Measurements from ENCODE around the gene PPM1H. TPM values are rescaled to one million over a fixed set of nuclear protein-coding genes. Genes with fewer than 3 reads are reported as not detected.
A peak's percentile ranks its signal among the peaks of the same experiment; 100 is the strongest.

Gene PPM1H
- total RNA-seq, 4 donors from 2014 or later, result 1.4 to 4.9 (median 2.4) TPM

GRCh38 chr12:62629971-62630739 lies 304.8 kb downstream of the PPM1H start:
- TF ChIP-seq CTCF (IDR thresholded peaks at IDR 0.05), result no peak
- ATAC-seq (ENCODE audit: low FRiP score) (no peak), DNase-seq (ENCODE audit: low spot score) (no peak)

- DNase-seq (ENCODE audit: low spot score), result no peak
- no peak for TF ChIP-seq CTCF (IDR thresholded peaks at IDR 0.05)
- no peak for ATAC-seq (ENCODE audit: low FRiP score)
Observed at GRCh38 chr12:62629413-62629812, 305.5 kb downstream of the PPM1H start.

DNA sequence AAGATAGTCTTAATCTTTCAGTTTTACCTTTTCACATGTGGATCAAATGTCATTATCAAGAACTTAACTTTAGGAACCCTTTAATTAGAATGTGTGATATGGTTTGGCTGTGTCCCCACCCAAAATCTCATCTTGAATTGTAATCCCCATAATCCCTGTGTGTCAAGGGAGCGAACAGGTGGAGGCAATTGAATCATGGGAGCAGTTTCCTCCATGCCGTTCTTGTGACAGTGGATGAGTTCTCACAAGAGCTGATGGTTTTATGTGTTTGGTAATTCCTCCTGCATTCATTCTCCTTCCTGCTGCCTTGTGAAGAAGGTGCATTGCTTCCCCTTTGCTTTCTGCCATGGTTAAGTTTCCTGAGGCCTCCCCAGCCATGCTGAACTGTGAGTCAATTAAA lies 307.8 kb downstream of the PPM1H start:
- no peak for DNase-seq (ENCODE audit: low spot score)

GRCh38 chr12:62625228-62625627 lies 309.7 kb downstream of the PPM1H start:
- no peak for TF ChIP-seq CTCF (IDR thresholded peaks at IDR 0.05)
- DNase-seq (ENCODE audit: low spot score), result no peak
- ATAC-seq (ENCODE audit: low FRiP score), result peak; percentile 67

More for the DNA sequence above, 307.8 kb downstream of the PPM1H start:
- no peak for ATAC-seq (ENCODE audit: low FRiP score)
- no peak for TF ChIP-seq CTCF (IDR thresholded peaks at IDR 0.05)

- ATAC-seq (ENCODE audit: low FRiP score) (no peak), DNase-seq (ENCODE audit: low spot score) (no peak)
- no peak for TF ChIP-seq CTCF (IDR thresholded peaks at IDR 0.05)
Observed at GRCh38 chr12:62622177-62622576, 312.8 kb downstream of the PPM1H start.

DNA sequence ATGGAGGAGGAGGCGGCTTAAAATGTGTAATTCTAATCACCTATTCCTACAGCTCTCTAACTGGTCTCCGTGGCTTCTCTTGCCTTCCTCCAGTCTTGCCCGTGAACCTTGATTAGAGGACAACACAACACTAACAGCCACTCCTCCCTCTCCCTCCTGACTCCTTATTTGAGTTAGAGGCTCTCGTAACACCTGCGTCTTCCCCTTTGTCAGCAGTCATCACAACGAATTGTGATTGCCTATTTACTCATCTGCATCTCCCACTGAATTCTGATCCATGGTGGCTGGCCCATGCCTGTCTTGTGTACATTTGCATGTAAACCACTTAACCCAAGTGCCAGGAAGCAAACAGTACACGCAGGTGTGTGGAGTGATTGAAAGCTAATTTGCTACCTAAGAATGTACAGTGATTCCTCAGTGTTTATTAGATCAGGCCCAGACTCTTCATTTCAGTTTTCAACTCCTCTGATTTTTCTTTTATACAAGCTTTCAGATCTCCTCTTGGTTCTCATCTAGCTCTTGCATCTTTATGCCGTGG lies 313.8 kb downstream of the PPM1H start:
- DNase-seq (ENCODE audit: low spot score) (no peak), ATAC-seq (ENCODE audit: low FRiP score) (no peak)
- TF ChIP-seq CTCF (IDR thresholded peaks at IDR 0.05), result no peak

DNA sequence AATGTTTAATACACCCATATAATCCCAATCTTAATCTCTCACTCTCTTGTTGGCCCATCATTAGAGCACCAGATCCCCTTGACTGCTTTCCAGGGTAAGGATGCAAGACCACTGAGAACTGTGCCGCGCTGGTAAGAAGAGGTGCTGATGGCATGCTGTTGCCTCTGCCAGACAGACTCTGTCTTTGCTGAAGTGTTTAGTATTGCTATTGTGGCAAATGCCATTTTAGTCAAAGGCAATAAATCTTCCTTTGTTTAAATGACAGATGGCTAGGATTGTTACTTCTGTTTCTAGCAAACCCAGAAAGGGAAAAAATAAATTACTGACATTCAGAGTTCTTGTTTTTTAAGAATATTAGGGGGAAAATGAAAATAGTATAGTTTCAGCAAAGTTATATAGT lies 316.0 kb downstream of the PPM1H start:
- ATAC-seq (ENCODE audit: low FRiP score), result no peak
- no peak for TF ChIP-seq CTCF (IDR thresholded peaks at IDR 0.05)

More for the DNA sequence above, 316.0 kb downstream of the PPM1H start:
- no peak for DNase-seq (ENCODE audit: low spot score)

Measured in omental fat pad (tissue), 4 donors.